Forelimb muscle (tissue), 1 donor: Measurements from ENCODE around the gene NUP62. TPM values are rescaled to one million over a fixed set of nuclear protein-coding genes. Genes with fewer than 3 reads are reported as not detected.
"Not testable (repeated sequence)": the region's sequence is repeated elsewhere in the genome, so short reads cannot be mapped to it uniquely, and the experiment has no call there.

ENCODE experiments used
- DNase-seq: peaks from one replicate; pipeline ENCODE4 v3.0.0-alpha.2; 2013; ENCODE audit warnings: low read depth
- polyA plus RNA-seq: library from polyadenylated mRNA; unstranded; fragments of 120-200 nt; gene quantifications from one replicate; pipeline ENCODE4 v1.2.1, GENCODE V29; 2013; ENCODE audit not compliant: insufficient read length

The NUP62 gene
- polyA plus RNA-seq, 1 donor: 52.7 TPM

DNA sequence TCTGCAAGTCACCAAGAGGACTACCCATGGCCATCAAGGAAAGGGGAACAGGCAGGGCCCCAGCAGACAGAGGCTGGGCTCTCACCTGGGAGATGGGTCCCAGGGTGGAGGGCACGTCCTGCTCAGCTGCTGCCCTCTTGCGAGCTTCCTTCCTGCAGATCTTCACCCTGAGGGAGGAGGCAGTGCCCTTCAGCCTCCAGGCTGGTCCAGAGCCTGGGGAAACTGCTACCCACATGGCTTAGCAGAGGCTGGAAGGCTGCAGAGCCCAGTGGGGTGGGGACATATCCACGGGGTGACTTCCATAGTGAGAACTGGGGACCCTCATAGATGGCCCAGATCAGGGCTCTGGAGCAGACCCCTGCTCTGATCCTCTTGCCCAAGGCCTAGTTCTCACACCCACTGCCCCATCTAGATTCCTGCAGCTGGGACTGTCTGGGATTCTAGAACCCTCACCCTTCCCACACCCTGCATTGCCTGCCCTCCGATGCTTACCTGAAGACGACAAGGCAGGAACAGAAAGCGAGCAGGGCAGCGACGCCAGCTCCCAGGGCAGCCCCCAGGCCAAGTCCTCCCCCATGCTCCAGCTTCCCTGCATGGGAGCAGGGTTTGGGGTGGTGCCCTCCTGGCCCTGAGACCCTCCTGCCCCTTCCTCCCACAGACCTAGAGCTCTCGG, 22.6 kb upstream of the NUP62 start:
- DNase-seq: no peak

DNA sequence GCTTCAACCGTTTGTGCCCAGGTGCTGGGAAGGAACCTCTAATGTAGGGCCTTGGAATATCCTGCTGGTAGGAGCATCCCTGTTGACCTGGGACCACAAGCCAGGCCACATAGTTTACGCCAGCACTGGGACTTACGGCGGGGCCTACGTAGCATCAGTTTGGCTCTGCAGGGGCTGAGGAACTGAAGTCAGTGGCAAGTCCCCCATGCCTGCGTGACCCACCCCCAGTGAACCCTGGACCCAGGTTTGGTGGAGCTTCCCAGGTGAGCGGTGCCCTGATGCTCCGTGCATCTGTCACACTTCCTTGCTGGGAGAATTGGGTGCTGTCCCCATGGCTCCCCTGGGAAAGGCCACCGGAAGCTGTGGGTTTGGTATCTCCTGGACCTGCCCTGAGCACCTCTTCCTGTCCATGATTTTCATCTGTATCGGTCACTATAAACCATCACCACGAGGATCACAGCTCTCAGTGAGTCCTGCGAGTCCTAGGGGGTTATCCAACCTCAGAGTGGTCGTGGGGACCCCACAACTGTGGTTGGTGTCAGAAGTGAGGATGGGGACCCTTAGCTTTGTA, 21.7 kb upstream of the NUP62 start:
- DNase-seq: no peak

DNA sequence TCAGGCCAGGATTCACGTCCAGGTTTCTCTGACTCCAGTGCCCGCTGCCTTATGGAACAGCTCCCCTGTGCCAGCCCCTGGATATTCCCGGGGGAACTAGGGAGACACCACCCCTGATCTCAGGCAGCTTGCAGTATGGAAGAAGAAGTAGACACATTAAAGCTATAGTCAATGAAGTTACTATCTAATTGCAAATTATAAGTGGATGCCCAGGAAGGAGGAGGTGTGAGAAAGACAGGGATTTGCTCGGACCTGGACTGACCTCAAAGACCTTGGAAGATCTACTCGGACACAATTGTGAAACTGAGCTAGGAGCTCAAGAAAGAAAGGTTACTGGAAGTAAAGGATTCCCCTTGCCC, 21.3 kb upstream of the NUP62 start:
- no peak for DNase-seq

GRCh38 chr19:49949742-49950589, 20.7 kb upstream of the NUP62 start:
- no peak for DNase-seq

DNA sequence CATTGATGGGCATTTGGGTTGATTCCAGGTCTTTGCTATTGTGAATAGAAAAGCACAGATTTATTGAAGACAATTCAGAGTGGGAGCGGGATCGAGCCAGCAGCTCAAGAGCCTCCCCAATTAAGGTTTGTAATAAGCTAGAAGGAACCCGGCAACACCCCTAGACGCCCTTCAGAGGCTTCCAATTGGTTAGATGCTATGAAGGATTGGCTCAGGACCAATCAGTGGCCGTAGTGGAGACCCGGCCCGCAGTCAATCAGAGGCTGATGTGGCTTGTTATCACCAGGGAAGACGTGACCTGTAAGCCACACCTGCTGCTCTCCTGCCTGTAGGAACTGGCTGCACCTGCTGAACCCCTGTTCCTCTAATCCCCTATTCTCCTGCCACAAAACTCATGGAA, 17.1 kb upstream of the NUP62 start:
- DNase-seq: no peak

DNA sequence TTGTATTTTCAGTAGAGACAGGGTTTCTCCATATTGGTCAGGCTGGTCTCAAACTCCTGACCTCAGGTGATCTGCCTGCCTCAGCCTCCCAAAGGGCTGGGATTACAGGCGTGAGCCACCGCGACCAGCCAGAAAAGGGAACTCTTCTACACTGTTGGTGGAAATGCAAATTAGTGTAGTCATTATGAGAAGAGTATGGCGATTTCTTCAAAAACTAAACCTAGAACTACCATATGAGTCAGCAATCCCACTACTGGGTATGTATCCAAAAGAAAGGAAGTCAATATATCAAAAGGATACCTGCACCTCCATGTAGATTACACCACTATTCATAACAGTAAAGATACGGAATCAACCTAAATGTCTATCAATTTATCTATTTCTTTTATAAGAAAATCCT, 15.3 kb upstream of the NUP62 start:
- DNase-seq: not testable (repeated sequence)

DNA sequence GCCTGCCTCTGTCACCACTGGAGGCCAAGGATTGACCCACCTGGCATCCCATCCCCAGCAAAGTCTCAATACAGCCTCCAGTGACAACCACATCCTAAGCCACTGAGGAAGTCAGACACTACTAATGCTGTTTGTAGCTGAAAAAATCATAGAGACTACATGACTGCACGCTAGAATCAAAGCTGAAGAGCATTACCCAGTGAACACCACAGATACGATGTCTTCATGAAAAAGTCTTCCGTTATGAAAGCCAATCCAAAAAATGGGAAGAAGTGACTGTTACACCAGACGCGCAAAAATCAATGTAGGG, 11.1 kb upstream of the NUP62 start:
- no peak for DNase-seq

DNA sequence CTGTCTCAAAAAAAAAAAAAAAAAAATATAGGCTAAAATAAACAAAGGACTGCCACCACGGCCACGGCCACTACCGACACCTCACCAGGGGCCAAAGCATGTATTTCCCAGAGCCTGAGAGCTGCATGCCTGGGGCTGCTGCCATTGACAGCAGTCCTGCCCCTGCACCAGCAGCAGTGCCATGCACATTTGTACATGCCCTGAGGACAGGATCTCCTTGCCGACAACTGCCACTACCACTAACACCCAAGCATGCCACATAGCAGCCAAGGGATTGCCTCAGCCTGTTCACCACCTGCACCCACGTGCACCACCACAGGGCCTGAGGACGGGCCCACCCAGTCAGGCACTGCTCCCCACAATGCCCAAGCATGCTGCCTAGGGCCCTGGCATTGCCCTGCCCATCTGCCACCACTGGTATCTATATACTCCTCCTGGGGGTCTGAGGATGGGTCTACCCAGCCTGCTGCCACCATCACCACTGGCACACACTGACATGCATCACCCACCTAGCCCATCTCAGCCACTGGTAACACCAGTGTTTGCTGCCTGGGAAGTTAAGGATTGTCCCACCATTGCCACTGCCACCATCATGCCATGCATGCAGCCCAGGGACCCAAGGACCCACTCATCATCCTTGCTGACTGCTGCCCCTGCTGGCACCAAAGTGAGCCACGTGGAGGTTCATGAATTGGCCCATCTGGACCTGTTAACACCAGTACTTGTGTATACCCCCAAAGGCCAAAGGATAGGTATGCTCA, 10.6 kb upstream of the NUP62 start:
- DNase-seq: no peak

DNA sequence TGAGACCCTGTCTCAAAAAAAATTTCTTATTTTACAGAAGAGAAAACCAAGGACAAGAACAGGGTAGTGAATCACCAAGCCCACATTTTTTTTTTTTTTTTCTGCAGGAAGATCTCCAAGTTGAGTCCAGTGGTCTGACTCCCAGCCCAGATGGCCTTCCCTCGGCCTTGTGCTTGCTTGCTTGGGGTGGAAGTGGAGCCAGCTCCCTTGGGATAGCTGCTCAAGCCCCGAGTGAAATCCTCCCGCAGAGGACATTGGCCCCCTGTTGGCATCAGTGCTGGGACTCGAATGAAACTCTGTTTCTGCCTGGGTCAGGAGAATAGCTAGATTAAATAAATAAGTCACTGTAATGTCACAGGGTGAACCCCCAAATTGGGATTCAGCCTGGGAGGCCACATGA, 9.4 kb upstream of the NUP62 start:
- DNase-seq: no peak

- DNase-seq: no peak
Measured at GRCh38 chr19:49937750-49938381, 8.6 kb upstream of the NUP62 start.

GRCh38 chr19:49936549-49936948, 7.2 kb upstream of the NUP62 start:
- no peak for DNase-seq

GRCh38 chr19:49933643-49934042, 4.3 kb upstream of the NUP62 start:
- no peak for DNase-seq

GRCh38 chr19:49932731-49933131, 3.4 kb upstream of the NUP62 start:
- no peak for DNase-seq

- no peak for DNase-seq
Measured at GRCh38 chr19:49932041-49932451, 2.7 kb upstream of the NUP62 start.

DNA sequence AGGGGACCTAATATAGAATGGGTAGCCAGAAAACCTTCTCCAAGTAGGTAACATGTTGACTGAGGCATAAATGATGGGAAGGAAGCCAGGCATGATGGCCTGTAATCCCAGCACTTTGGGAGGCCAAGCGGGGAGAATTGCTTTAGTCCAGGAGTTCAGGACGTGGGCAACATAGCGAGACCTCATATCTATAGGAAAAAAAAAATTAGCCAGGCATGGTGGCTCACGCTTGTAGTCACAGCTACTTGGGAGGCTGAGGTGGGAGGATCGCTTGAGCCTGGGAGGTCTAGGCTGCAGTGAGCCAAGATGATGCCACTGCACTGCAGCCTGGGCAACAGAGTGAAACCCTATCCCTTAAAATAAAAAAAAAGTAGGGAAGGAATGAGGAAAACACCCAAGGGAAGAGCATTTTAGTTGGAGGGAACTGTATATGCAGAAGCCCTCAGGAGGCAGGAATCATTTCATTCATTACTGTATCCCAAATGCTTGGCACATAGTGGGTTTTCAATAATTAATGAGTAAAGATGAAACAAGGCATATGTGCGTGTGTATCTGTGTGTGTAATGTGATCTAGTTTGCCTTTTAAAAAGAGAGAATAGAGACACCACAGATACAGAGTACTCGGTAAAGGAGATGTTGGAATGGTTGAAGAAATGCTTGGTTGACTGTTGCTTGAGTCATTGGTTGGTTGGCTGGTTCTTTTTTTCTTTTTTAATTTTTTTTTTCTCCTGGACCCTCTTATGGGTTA, 2.2 kb upstream of the NUP62 start:
- DNase-seq: no peak

DNA sequence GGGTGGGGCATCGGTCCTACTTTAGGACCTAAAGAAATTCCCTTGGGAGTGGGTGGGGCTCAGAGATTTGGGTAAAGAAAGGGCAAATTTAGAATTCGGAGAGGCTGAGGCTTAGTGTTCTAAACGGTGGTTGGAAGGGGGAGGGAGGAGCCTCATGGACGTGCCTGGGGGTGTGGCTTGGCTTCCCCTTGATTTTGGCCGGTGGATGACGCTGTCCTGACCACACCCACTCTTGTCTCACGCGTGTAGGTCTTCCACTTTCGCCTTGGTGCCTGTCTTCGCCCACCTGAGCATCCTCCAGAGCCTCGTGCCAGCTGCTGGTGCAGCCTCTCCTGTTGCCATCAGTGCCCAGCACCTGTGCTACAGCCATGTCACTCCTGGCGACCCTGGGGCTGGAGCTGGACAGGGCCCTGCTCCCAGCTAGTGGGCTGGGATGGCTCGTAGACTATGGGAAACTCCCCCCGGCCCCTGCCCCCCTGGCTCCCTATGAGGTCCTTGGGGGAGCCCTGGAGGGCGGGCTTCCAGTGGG, 1.2 kb upstream of the NUP62 start:
- DNase-seq: no peak

DNA sequence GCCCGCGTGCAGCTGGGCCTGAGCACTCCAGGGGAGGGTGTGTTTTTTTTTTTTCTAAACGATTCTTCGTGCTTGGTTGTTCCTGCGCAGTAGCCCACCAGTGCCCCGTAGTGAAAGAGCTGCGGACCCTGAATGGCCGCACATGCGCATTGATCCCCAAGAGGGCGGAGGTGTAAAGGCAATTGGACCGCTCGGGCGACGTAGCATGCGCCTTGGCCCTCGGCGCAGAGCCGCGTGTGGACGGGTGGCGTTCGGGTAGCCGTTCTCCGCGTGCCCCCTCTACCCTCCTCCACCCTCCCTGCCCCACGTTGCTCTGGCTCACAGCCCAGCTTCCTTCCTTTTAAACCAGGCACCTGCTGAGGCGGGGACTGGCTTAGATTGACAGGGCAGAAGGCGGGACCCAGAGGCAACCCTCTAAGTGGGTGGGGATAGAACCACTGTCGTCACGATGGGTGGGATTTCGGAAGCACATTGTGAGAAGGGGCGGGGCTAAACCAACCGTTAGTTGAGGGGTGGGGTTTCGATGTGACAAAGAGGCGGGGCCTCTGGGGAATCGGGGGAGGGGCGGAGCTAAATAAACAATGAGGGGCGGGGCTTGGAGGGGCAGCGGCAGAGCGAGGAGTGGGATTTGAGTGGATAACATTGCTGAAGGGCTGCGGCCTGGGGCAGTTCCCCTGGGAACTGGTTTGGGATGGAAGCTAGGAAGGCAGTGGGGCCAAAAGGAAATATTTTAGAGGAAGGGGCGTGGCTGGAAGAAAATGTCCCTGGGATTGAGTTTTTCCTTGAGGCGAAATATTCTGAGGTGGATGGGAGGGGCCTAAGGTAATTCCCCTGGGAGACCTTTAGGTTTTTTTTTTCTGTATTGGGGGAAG, 543 bp upstream of the NUP62 start:
- peak; percentile 82 for DNase-seq

GRCh38 chr19:49927526-49928264, 1.6 kb downstream of the NUP62 start:
- no peak for DNase-seq

GRCh38 chr19:49926515-49926914, 2.8 kb downstream of the NUP62 start:
- no peak for DNase-seq
